Karpas-422 (cell line): ENCODE data around the gene NUMA1. TPM values are rescaled to one million over a fixed set of nuclear protein-coding genes. Genes with fewer than 3 reads are reported as not detected.

Experiments used
- DNase-seq: peaks from one replicate; pipeline ENCODE4 v3.0.0-alpha.2; 2015
- H2AFZ ChIP-seq: fragments of 200-600 bp; sonication (generic); 2 replicates; pipeline ENCODE4 v1.6.1; 2014; ENCODE audit warnings: antibody characterized with exemption, low read length, mixed read lengths
- H3K27ac ChIP-seq: fragments of 200-600 bp; sonication (generic); 2 replicates; pipeline ENCODE4 v1.5.1; 2014; ENCODE audit warnings: mild to moderate bottlenecking, low read length, moderate library complexity
- H3K27me3 ChIP-seq: fragments of 200-600 bp; sonication (generic); 2 replicates; pipeline ENCODE4 v1.6.1; 2014; ENCODE audit warnings: low read length, mixed read lengths
- H3K36me3 ChIP-seq: fragments of 200-600 bp; sonication (generic); 2 replicates; pipeline ENCODE4 v1.6.1; 2014; ENCODE audit warnings: low read length, mixed read lengths; ENCODE audit not compliant: insufficient read depth
- H3K4me1 ChIP-seq: fragments of 200-600 bp; sonication (generic); 2 replicates; pipeline ENCODE4 v1.6.1; 2014; ENCODE audit warnings: mild to moderate bottlenecking, low read length, mixed read lengths
- H3K4me2 ChIP-seq: fragments of 200-600 bp; sonication (generic); 2 replicates; pipeline ENCODE4 v1.6.1; 2014; ENCODE audit warnings: low read length, low read depth, mild to moderate bottlenecking; ENCODE audit not compliant: poor library complexity, severe bottlenecking
- H3K4me3 ChIP-seq: fragments of 200-600 bp; sonication (generic); 2 replicates; pipeline ENCODE4 v1.5.1; 2014; ENCODE audit warnings: mild to moderate bottlenecking, antibody characterized with exemption, low read length, mixed read lengths
- H3K79me2 ChIP-seq: fragments of 200-600 bp; sonication (generic); 2 replicates; pipeline ENCODE4 v1.6.1; 2014; ENCODE audit warnings: mild to moderate bottlenecking, low read length, mixed read lengths
- H3K9ac ChIP-seq: fragments of 200-600 bp; sonication (generic); 2 replicates; pipeline ENCODE4 v1.6.0; 2014; ENCODE audit warnings: low read length
- H3K9me2 ChIP-seq: fragments of 200-600 bp; sonication (generic), shearing (Covaris generic); replicated peaks from 2 replicates; pipeline ENCODE4 v1.6.0; 2014; ENCODE audit warnings: mild to moderate bottlenecking, low read length, moderate library complexity; ENCODE audit not compliant: insufficient read depth
- H3K9me3 ChIP-seq: fragments of 300-700, 200-600 bp; sonication (generic); 2 replicates; pipeline ENCODE4 v1.6.1; 2014; ENCODE audit warnings: low read length, mixed read lengths
- H4K20me1 ChIP-seq: fragments of 200-600 bp; sonication (generic); 2 replicates; pipeline ENCODE4 v1.6.1; 2014; ENCODE audit warnings: mild to moderate bottlenecking, antibody characterized with exemption, low read length, low read depth; ENCODE audit not compliant: insufficient read depth
- total RNA-seq: library from RNA; depleted of rRNA; stranded (reverse); fragments of >200 nt; shearing (Covaris generic); gene quantifications from 2 replicates; pipeline ENCODE4 v1.2.3, GENCODE V29; 2014; ENCODE audit warnings: low replicate concordance

The NUMA1 gene
- total RNA-seq, 1 experiment from 2014 or later: 29.0 TPM

DNA sequence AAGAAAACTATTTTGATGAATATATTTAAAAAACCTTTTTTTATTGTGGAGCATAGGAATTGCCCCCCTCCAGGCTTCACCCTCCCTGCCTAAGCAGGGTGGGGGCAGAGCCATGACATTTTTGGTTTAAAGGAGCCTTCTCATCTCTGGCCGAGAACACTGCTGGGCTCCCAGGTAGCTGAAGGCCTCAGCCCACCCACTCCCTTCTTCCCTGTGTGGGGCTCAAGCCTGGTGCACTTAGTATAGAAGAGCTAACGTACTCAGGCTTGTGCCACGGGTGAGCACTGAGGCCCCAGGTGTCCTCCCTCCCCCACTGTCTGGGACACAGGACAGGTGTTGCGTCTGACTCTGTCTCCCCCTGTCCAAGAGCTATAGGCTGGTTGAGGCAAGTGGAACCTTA, 83.8 kb downstream of the NUMA1 start:
- H3K9me3 ChIP-seq: no peaks in the 10 kb centered on the region
- no peaks in the 10 kb centered on the region for H3K27me3 ChIP-seq
- no peak overlapping the region for H2AFZ ChIP-seq
- no peaks in the 10 kb centered on the region for H3K79me2 ChIP-seq
- H3K9ac ChIP-seq: no peak overlapping the region
- no peaks in the 10 kb centered on the region for H3K36me3 ChIP-seq
- DNase-seq: no peak
- no peak overlapping the region for H3K4me2 ChIP-seq
- no peak overlapping the region for H3K27ac ChIP-seq
- H3K4me3 ChIP-seq: no peak overlapping the region
- no peaks in the 10 kb centered on the region for H4K20me1 ChIP-seq
- H3K4me1 ChIP-seq: peaks cover 29% of the 10 kb centered on the region
- H3K9me2 ChIP-seq: no peaks in the 10 kb centered on the region

DNA sequence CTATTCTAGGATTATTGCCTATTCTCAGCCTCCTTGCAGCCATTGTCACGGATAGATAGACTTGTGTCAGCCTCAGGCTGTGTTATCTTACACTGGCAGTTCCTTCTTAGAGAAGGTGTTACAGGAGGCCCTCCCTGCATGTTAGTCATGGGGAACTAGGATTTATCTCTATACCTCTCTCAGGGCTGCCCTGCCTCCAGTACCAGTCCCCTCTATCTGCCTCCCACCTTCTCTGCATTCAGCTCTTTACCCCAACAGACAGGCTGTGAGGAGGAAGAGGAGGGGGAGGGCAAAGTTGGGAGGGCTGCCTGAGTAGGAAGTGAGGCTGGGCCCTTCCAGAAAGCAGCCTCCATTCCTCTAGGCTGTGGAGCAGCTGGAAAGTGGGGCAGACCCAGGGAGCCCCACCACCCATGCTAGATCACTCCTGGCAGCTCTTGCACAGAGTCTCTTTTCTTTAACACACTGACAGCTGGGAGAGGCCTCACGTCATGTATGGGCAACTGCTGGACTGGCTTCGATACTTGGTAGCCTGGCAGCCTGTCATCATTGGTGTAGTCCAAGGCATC, 84.5 kb downstream of the NUMA1 start:
- no peaks in the 10 kb centered on the region for H3K9me2 ChIP-seq
- H3K9ac ChIP-seq: no peak overlapping the region
- H3K36me3 ChIP-seq: no peaks in the 10 kb centered on the region
- no peaks in the 10 kb centered on the region for H3K27me3 ChIP-seq
- no peak overlapping the region for H3K4me2 ChIP-seq
- DNase-seq: no peak
- H3K79me2 ChIP-seq: no peaks in the 10 kb centered on the region
- H3K9me3 ChIP-seq: no peaks in the 10 kb centered on the region
- no peak overlapping the region for H2AFZ ChIP-seq
- no peak overlapping the region for H3K4me3 ChIP-seq
- peaks cover 33% of the 10 kb centered on the region for H3K4me1 ChIP-seq
- H3K27ac ChIP-seq: no peak overlapping the region
- no peaks in the 10 kb centered on the region for H4K20me1 ChIP-seq

- Histone ChIP-seq H3K27me3 (no peaks in the 10 kb centered on the region), H4K20me1 (no peaks in the 10 kb centered on the region), H2AFZ (no peak overlapping the region), H3K36me3 (no peaks in the 10 kb centered on the region), H3K9me3 (no peaks in the 10 kb centered on the region), H3K9me2 (no peaks in the 10 kb centered on the region), H3K79me2 (no peaks in the 10 kb centered on the region), H3K27ac (no peak overlapping the region), H3K9ac (no peak overlapping the region), H3K4me1 (peaks cover 33% of the 10 kb centered on the region), H3K4me3 (no peak overlapping the region), H3K4me2 (no peak overlapping the region)
- no peak for DNase-seq
Observed at GRCh38 chr11:71994786-71995185, 85.6 kb downstream of the NUMA1 start.

DNA sequence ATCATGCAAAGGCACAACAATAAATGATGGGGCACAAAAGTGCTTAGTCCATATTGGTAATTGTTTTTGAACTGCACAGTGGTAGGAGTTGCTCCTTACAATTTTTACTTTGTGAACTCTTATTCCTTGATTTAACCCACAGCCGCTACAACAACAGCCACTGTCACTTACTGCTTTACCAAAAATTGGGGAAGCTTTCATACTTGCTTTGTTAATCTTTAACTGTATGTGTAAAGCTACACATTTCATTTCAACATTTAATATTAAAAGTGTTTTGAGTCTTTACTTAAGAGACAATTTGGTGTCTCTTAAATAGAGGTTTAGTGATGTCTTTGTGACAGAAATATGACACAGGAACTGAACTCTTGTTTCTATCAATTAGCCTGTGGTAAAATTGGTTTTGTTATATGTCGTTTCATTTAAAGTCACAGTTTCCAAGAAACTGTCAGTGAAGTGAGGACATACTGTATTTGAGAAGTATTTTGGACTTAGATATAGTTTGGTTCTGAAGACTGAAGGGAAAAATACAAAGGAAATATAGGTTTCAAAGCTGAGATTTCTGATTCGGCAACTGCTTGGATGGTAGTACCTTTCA, 88.1 kb downstream of the NUMA1 start:
- Histone ChIP-seq H3K27ac (0 out of 2 replicates have a peak overlapping the region, but pooled peaks have one; percentile 19), H3K9me2 (no peaks in the 10 kb centered on the region), H3K9me3 (no peaks in the 10 kb centered on the region), H3K36me3 (no peaks in the 10 kb centered on the region), H4K20me1 (no peaks in the 10 kb centered on the region), H3K4me2 (no peak overlapping the region), H3K4me1 (peaks cover 27% of the 10 kb centered on the region), H3K27me3 (no peaks in the 10 kb centered on the region), H3K4me3 (no peak overlapping the region), H2AFZ (no peak overlapping the region), H3K79me2 (no peaks in the 10 kb centered on the region), H3K9ac (no peak overlapping the region)
- DNase-seq: no peak

GRCh38 chr11:71991494-71991893, 88.8 kb downstream of the NUMA1 start:
- no peaks in the 10 kb centered on the region for H4K20me1 ChIP-seq
- H3K4me3 ChIP-seq: no peak overlapping the region
- no peaks in the 10 kb centered on the region for H3K9me2 ChIP-seq
- DNase-seq: no peak
- no peak overlapping the region for H3K4me2 ChIP-seq
- no peaks in the 10 kb centered on the region for H3K27me3 ChIP-seq
- H3K4me1 ChIP-seq: peaks cover 27% of the 10 kb centered on the region
- no peaks in the 10 kb centered on the region for H3K36me3 ChIP-seq
- no peak overlapping the region for H2AFZ ChIP-seq
- H3K9me3 ChIP-seq: no peaks in the 10 kb centered on the region
- no peak overlapping the region for H3K27ac ChIP-seq
- no peak overlapping the region for H3K9ac ChIP-seq
- H3K79me2 ChIP-seq: no peaks in the 10 kb centered on the region

DNA sequence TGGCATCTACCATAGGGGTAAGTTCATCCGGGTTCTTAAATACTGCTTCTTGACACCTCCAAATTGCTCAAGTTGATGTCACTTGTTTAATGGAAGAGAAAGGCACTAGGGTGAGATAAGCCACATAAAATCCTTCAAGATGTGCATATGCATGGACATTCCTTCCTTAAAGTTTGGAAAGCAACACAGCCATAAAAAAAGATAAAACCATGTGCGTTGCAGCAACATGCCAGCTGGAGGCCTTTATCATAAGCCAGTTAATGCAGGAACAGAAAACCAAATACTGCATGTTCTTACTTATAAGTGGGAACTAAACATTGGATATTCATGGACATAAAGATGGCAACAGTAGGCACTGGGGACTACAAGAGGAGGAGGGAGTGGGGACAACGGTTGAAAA, 89.6 kb downstream of the NUMA1 start:
- H3K9me3 ChIP-seq: no peaks in the 10 kb centered on the region
- H3K36me3 ChIP-seq: no peaks in the 10 kb centered on the region
- peaks cover 31% of the 10 kb centered on the region for H3K4me1 ChIP-seq
- H4K20me1 ChIP-seq: no peaks in the 10 kb centered on the region; the same call in 1 of the 2 replicates
- no peak overlapping the region for H3K4me3 ChIP-seq
- H3K27ac ChIP-seq: no peak overlapping the region
- DNase-seq: no peak
- no peak overlapping the region for H3K9ac ChIP-seq
- H3K9me2 ChIP-seq: no peaks in the 10 kb centered on the region
- no peaks in the 10 kb centered on the region for H3K79me2 ChIP-seq
- H3K4me2 ChIP-seq: no peak overlapping the region
- no peak overlapping the region for H2AFZ ChIP-seq
- no peaks in the 10 kb centered on the region for H3K27me3 ChIP-seq

GRCh38 chr11:71988050-71988449, 92.3 kb downstream of the NUMA1 start:
- H2AFZ ChIP-seq: no peak overlapping the region
- H3K9me2 ChIP-seq: no peaks in the 10 kb centered on the region
- H3K9me3 ChIP-seq: no peaks in the 10 kb centered on the region
- no peaks in the 10 kb centered on the region; the same call in 1 of the 2 replicates for H4K20me1 ChIP-seq
- H3K4me3 ChIP-seq: no peak overlapping the region
- H3K27ac ChIP-seq: no peak overlapping the region
- no peak overlapping the region for H3K4me2 ChIP-seq
- no peaks in the 10 kb centered on the region for H3K36me3 ChIP-seq
- H3K9ac ChIP-seq: no peak overlapping the region
- no peaks in the 10 kb centered on the region for H3K79me2 ChIP-seq
- DNase-seq: no peak
- peaks cover 15% of the 10 kb centered on the region for H3K4me1 ChIP-seq
- no peaks in the 10 kb centered on the region for H3K27me3 ChIP-seq

- Histone ChIP-seq H3K4me1 (peaks cover 15% of the 10 kb centered on the region), H3K27me3 (no peaks in the 10 kb centered on the region), H2AFZ (no peak overlapping the region), H3K4me3 (no peak overlapping the region), H3K79me2 (peaks cover under 1% of the 10 kb centered on the region; the same call in 1 of the 2 replicates), H3K4me2 (no peak overlapping the region), H3K36me3 (no peaks in the 10 kb centered on the region), H3K9ac (no peak overlapping the region), H3K9me2 (no peaks in the 10 kb centered on the region), H3K27ac (no peak overlapping the region), H3K9me3 (no peaks in the 10 kb centered on the region), H4K20me1 (no peaks in the 10 kb centered on the region; the same call in 1 of the 2 replicates)
- no peak for DNase-seq
Observed at GRCh38 chr11:71987521-71987920, 92.8 kb downstream of the NUMA1 start.
